Measurements from ENCODE around the gene RAMAC.
"Not testable (repeated sequence)": the region's sequence is repeated elsewhere in the genome, so short reads cannot be mapped to it uniquely, and the experiment has no call there.

Gene RAMAC

GRCh38 chr15:82969353-82969752 is 16.7 kb upstream of the RAMAC start:
- no peak for DNase-seq

GRCh38 chr15:82970078-82970686 is 15.8 kb upstream of the RAMAC start:
- no peak for DNase-seq

DNA sequence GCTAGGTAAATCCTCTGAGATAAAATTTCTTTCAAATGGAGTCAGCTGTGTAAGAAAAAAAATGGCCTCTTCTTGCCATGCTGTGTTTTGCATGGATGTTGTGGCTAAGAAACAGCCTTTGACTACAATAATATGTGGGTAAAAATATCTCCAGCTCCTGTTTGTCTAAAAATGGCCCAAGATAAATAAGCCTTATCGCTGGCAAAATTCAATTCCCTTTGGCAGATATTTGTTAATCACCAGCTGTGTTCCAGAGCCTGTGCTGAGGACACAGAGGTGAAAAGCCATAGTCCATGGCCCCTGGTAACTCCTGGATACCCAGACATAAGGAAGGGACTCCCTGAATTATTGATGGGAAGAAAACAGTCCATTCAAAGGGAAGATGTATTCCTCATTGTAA is 15.3 kb upstream of the RAMAC start:
- DNase-seq = no peak

- no peak for DNase-seq
Observed at GRCh38 chr15:82971218-82971984, 14.6 kb upstream of the RAMAC start.

GRCh38 chr15:82972990-82973389 is 13.0 kb upstream of the RAMAC start:
- no peak for DNase-seq

DNA sequence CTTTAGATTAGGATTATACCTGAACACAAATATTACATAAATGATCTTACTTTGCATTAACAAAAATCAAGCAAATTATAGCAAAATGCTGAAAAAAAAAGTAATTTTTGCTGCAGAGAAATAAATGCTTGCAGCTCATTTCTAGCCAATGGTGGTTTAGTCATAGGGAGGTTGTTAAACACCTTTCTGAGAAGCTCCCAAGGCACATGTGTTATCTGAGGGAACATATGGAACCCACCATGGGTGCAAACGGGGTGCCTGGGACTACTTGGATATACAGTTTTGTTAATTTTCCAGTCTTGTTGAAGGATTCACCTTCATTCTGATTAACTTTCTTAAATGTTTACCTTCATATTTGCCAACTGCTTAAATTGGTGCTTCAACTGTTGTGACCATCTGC is 8.9 kb upstream of the RAMAC start:
- DNase-seq = no peak

DNA sequence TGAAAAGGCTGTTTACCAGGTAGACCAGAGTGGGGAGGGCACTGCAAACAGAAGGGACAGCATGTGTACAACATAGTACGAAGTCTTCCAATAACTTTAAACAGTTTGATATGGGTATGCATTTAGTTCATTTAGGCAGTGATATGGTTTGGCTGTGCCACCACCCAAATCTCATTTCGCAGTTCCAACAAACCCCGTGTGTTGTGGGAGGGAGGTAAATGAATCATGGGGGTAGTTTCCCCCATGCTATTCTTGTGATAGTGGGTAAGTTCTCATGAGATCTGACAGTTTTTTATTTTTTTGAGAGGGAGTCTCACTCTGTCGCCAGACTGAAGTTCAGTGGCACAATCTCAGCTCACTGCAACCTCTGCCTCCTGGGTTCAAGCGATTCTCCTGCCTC is 7.6 kb upstream of the RAMAC start:
- no peak for DNase-seq

- no peak for DNase-seq
Observed at GRCh38 chr15:82979726-82980125, 6.3 kb upstream of the RAMAC start.

DNA sequence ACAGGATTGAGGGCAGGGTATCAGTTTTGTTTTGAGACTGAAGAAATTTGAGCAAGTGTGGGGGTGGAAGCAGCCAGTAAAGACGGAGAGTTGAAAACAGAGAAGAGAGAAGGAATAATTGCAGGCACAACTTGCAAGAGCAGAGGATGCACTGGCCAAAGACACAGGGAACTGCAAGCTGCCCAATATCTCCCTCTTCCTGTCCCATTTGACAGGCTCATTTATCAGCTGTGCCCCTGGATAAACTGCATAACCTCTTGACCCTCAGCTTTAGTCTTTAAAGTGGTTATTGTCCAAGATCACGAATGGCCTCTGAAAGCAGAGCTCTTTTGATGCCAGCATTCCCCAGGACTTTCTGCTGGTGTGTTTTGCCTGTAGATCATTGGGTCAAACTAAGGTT is 5.0 kb upstream of the RAMAC start:
- no peak for DNase-seq

- peak; percentile 42 for DNase-seq
Observed at GRCh38 chr15:82986442-82986780, 401 bp downstream of the RAMAC start.

DNA sequence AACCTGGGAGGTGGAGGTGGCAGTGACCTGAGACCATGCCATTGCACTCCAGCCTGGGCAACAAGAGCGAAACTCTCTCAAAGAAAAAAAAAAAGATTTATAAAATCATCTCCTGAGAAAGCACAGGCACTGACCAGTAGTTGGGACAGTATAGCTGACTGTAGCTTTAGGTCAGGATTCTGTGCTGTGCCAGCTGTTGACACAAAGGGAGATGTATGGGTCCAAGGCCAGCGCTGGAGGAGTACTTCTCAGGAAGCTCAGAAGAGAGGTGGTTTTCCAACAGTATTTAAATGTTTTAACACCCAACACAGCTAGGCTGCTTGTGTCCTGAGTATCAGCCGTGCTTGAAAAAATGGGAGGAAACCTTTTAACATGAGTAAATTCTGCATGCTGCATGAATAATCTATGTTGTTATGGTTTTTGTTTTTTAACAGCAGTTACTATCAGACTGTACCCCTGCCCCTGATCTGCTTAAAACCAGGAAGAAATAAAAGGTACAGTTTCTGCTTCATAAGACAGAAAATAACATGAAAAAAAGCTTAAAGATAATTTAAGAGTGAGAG is 6.5 kb downstream of the RAMAC start:
- DNase-seq = no peak

GRCh38 chr15:82993144-82993543 is 7.1 kb downstream of the RAMAC start:
- DNase-seq = no peak

GRCh38 chr15:82995076-82995475 is 9.1 kb downstream of the RAMAC start:
- DNase-seq = no peak

- no peak for DNase-seq
Observed at GRCh38 chr15:82995938-82996337, 9.9 kb downstream of the RAMAC start.

DNA sequence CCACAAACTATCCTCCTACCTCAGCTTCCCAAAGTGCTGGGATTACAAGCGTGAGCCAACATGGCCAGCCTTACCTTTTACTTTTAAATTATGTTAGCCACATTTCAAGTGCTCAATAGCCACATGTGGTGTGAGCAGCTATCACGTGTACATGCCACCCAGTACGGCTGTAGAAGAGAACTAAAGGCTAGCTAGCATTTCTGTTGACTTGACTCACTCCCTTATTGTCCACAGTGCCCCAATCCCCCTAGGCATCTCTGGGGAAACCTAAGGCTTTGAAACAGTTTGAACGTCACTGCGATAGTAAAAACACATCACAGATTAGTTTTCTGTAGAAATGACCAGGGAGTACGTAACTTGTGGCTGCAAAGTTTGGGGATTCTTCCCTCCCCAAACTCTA is 13.4 kb downstream of the RAMAC start:
- DNase-seq = no peak

- DNase-seq = peak; percentile 62
Observed at GRCh38 chr15:82999905-83000671, 14.1 kb downstream of the RAMAC start.

- DNase-seq = not testable (repeated sequence)
Observed at GRCh38 chr15:83000672-83001031, 14.6 kb downstream of the RAMAC start.

- DNase-seq = peak; percentile 82
Observed at GRCh38 chr15:83010709-83011270, 24.8 kb downstream of the RAMAC start.

DNA sequence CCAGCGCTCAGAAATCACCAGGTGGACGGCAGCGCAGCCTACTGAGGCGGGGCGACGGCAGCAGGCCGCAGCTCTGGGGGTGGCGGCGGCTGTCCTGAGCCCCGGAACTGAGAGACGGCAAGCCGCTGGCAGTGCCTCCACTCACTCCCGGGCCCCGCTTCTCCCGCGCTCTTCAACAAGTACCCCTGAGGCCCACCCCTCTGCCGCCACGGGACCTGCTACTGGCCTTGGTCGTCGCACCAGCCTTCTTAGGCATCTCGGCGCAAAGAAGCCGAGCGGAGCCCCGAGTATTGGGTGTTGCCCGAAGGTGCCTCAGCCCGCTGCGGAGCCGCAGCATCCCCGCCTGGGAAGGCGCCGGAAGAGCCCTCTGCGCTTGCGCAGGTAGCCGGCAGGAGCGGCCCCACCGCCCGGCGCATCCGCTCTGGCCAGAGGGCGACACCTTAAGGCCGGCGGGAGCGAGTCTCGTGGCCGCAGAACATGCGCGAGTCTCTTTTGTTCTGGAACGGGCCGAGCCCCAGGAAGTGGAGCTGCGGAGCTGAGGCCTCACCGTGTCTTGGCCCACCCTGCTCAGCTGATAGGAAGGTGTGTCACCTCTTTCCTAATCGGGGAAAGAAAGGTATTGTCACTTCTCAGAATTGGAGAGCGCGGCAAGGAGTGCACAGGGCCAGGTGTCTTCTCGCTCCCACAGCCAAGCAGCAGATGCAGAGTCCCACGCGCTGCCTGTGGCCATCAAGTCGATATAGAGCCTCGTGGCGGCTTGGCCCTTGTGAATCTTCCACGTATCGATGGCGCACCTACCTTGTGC is 25.5 kb downstream of the RAMAC start, which contains the start of gene C15orf40:
Gene C15orf40, minus strand, starts transcription at position 369 of the 805 bp plus-strand sequence. Its CDS starts 32 bp downstream, at position 337.
- DNase-seq = peak; percentile 89

DNA sequence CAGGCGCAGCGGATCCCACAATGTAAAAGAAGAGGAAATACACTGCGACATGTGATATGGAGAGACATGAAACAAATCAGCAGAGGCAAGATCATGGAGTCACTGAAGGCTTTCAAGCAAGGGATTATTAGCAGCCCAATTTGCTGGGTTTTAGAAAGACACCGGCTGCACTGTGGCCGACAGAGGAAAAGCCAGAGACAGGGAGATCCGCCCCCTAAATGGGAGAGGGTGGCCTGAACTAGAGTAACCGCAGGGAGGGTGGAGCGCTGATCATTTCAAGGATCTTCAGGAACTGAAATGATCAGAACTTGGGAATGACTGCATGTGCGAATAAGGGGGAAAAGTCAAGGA is 26.0 kb downstream of the RAMAC start:
- DNase-seq = no peak

- DNase-seq = no peak
Observed at GRCh38 chr15:83012636-83013035, 26.6 kb downstream of the RAMAC start.

GRCh38 chr15:83014205-83014653 is 28.2 kb downstream of the RAMAC start:
- no peak for DNase-seq

GRCh38 chr15:83015361-83015760 is 29.4 kb downstream of the RAMAC start:
- DNase-seq = no peak

Data from CD4-positive, alpha-beta T cell treated with Interleukin-12 subunit alpha and Interleukin-12 subunit beta, for 1 hour (primary cell).